HK-2 (cell line): ENCODE measurements around the gene TNFRSF11A.

ENCODE experiments used
- DNase-seq: peaks from one replicate; pipeline ENCODE4 v3.0.0-alpha.2; 2018; ENCODE audit not compliant: unreplicated experiment

TNFRSF11A gene

DNA sequence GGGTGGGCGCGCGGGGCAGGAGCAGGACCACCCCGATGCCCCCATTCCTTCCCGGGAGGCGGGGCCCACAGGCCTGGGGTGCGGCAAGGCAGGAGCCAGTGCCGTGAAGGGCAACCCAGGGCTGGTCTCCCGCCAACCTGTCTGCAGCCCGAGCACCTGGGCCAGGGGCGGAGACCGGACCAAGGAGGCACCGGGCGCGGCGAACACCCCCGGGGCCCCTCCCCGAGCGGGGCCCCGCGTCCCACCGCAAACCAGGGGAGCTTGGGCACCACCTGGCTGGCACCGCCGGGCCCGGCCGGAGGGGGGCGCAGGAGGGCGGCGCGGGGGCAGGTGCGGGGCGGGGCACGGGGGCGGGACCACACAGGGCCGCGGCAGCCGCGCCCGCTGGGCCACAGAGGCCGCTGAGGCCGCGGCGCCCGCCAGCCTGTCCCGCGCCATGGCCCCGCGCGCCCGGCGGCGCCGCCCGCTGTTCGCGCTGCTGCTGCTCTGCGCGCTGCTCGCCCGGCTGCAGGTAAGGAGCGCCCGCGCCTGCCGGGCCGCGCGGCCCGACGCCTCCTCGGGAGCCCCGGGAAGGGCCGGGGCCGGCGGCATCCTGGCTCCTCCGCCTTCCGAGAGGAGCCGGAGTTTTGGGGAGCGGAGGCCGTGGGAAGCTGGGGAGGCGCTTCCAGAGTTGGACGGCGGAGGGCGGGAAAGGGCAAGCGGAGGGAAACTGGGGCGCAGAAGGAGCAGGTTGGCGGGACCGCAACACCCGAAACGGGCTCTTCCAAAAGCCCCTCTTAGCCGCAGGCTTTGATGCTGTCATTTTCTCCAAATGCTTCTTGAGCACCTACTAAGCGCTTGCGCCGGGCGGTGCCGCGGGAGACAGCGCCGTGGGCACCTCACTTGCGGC is at the start of gene TNFRSF11A:
Gene TNFRSF11A (plus strand): TSS at position 394 of the 889 bp plus-strand sequence. CDS start 43 bp downstream, at position 437.
- DNase-seq = peak; percentile 56

DNA sequence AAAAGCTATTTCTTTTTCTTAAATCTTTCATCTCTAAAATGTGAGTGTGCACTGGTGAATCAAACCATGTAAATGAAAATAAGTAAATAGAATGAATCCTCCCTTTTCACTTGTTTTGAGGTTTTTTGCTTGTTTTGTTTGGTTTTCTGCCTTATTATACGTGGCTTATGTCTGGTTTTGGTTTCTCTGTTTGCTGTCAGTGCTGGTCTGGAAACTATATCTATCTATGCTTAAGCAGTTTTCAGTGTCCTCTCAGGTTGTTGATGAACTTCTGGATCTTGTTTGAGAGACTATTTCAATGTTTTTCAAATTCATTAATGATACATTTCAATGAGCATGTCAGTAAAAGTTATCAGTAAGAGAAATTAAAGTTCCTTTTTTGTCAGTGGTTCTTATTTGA is 48.1 kb upstream of the TNFRSF11A start:
- DNase-seq = no peak

DNA sequence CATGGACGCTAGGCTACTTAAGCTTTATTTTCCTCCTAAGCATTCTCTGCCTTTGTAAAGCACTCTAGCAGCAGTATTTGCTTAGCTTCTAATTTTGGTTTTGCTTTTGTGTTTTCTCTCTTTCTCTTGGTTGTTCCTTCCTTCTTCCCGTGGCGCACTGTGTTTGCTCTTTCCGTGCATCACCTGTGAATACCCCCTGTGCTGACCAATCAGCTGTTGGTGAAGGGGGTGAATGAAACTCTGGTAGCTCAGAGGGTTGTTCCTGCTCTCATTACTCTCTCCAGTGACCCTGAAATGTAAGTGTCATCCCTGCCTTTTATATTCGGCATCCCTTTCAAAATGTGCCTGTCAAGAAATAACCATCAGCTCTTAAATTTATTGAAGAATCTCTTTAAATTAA is 45.5 kb upstream of the TNFRSF11A start:
- no peak for DNase-seq

DNA sequence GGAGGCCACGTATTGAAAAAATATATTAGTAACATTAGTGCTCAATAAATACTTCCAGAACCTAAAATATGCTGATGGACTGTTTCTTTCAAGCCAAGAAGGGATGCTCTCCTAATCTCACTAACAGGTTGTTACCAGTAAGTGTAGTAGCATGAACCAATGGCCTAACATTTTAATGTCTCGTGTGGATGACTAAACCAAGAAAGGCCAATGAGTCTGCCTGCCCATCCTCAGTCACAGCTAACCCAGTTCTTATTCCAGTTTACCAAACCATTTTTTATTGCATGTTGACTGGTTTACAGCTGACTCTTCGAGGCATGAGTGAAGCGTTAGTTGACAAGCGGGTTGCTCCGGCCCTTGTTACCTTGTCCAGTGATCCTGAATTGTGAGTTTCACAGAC is 45.1 kb upstream of the TNFRSF11A start:
- DNase-seq = no peak

DNA sequence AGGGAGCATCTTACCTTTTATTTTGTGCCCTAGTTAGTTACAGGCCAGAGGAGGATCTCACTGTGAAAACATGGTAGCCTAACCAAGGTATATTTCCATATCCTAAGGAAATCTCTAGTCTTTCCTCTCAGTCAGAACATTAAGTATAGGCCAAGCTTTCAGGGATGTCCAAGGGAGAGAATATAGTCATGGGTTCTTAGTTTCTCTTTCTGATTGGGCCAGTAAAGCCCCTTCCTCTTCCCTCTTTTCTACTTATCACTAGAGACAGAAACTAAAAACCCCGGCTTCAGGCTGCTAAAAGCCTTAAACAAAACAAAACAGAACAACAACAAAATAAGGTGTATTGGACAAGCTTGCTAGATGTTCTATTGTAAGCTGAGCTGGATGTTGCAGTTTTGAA is 44.3 kb upstream of the TNFRSF11A start:
- no peak for DNase-seq

DNA sequence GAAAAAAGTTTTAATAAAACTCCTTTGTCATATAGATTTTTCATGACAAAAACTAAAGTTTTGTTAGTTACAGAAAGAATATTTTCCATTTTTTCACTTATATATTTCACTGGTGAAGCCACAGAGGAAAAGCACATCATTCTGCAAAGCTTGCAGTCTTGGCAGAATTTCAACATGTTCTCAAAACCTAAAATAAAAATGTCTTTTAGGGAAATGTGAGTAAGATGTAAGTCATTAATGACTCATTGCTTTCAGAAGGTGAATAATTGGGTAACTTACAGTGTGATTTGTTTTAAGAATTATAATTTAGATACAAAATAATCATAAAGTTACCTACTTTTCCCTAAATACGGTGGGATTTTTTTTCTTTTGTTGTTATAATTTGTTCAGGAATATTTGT is 43.4 kb upstream of the TNFRSF11A start:
- DNase-seq = no peak

DNA sequence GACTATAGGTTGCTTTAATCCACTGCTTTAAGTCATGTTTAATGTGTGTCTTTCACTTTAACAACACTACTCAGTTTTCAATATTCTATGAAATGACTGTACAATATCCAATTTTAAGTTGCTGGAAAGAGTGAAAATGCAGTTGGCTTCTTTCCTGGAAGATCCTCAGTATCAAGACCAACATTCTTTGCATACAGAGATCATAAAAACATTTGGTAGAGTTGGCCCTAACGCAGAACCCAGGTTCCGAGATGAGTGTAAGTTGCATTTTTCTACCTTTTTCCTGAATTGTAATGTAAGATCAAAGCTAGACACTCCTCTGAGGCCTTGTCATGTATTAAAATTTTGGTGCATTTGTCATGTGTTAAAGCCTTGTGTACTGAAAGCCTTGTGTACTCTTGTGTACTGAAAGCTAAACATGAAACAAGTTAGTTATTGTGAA is 42.9 kb upstream of the TNFRSF11A start:
- no peak for DNase-seq

DNA sequence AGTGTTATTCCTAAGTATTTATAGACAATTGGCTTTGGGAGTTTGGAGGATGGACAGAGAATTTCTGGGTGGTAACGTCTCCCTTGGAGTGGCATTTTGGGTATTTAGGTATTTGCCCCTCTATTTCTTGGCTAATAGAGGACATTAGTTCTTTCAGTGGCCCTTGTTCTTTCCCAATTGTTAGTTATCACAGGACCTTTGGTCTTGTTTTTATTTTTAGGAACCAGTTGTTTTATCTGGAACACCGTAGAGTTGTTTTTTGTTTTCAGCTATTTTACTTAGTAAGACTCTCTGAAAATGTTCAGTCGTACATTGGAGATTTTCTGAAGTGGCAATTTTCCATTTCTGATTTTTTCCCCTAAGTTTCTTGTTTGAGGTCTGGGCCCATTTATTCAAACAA is 40.5 kb upstream of the TNFRSF11A start:
- DNase-seq = no peak

DNA sequence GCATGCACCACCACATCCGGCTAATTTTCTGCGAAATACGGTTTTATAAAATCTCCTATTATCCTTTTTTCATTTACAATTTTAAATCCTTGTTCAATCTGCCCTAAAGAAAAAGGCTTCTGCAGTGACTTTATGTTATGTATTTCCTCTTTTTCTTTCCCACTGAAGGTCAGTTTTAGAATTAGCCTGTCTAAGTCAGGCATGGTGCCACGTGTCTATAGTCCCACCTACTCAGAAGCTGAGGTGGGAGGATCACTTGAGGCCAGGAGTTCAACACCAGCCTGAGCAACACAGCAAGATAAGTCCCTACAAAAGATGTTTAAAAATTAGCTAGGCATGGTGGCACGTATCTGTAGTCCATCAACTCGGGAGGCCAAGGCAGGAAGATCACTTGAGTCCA is 39.8 kb upstream of the TNFRSF11A start:
- no peak for DNase-seq

DNA sequence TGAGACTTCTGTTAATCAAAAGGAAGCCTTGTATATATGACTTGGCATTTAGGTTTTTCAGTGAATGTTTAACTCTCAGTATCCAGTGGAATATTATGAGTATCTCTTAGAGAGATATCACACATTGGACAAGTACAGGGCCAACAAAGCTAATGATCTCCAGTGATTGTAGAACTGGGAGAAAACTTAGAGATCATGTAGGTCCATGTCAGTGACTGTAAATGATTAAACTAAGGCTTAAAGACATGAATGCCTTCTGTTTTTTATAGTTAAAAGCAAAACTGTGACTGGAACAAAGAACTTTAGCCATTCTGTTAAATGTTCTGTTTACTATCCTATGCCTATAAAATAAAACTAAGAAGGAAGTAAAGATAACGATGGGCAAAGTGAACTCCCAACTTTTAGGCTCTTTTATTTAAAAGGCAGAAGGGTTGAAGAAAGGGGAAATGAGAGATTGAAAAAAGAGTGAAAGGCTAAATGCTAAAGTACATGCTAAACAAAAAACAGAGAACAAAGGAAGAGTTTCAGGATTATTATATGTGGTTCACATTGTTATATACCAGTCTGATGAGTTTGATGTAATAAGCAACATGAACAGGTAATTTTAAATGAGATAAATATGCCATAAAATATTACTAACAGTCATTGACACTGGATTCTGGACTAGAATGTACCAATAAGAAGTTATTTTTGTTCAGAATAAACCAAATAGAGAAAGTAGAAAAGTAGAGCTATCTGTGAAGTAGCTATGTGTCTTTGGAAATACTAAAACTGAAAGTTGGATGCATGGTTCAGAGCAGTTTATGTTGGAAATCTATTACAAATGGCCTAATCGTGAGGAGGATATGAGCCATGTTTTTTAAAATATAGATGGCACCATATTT is 37.1 kb upstream of the TNFRSF11A start:
- no peak for DNase-seq

DNA sequence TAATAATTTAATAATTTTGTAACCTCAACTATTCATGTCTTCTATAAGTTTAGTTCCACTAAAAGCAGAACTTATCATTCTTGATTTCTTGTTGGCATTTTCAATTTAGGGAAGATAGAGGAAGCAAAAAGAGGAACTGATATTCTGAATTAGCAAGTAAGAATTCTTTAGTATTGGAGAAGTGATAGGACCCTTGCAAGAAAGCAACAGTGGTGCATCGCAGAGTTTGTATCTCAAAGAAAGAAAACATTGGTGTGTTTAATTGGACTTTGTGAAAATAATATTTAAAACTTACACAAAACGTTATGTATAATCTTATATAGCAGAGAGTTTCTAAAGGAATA is 36.5 kb upstream of the TNFRSF11A start:
- no peak for DNase-seq

DNA sequence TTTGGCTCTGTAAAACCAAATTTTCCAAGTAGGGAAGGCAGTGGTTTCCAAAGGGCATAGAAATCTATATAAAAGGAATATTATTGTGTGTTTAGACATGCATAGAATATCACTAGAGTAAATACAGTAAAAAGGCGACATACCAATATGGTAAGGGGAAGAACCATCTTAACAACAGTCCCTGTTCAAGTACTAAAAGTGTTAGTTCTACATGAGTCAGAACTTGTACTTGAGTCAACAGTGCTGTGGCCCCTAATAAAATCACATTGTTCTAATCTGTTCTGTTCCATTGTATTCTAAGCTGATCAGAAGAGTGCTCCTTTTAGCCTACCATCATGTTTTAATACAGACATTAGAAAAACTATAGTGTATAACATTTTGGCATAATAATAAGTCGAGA is 36.1 kb upstream of the TNFRSF11A start:
- no peak for DNase-seq

DNA sequence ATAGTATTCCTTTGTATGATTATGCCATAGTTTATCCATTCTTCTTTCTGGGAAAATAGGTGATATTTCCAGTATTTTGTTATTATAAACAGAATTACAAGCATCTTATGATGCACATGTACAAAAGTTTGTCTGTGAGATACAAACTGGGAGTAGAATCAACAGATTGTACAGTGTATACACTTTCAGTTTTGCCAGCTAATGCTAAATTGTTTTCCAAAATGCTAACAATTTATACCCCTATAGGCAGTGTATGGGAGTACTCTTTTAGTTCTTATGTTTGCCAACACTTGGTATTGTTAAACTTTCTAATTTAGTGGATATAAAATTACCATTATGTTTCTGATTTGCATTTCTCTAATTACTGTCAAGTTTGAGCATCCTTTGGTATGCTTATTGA is 31.0 kb upstream of the TNFRSF11A start:
- no peak for DNase-seq

DNA sequence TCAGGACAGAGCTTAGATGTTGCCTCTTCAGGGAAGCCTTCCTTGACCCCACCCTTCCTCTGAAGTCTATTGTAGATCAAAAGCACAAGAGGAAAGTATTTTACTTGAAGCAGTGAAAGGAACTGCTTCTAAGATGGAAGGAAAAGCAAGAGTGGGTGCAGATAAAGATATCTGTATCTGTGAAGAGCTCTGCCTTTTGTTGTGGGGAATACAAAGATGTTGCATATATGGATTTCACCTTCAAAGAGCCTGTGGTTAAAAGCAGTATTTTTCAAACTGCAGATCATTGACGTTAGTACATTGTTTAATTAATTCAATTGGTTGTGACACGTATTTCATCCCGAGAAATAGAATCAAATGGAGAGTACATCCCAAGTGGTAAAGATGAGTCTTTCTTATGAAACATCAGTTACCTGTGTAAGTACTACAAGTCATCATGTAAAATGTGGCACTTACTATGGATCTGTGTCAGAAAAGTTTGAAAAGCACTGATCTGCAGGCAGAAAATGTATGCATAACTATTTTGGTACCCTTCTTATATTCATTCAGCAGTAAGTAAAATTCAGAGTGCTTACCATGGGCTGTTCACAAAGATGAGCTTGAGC is 24.6 kb upstream of the TNFRSF11A start:
- no peak for DNase-seq

DNA sequence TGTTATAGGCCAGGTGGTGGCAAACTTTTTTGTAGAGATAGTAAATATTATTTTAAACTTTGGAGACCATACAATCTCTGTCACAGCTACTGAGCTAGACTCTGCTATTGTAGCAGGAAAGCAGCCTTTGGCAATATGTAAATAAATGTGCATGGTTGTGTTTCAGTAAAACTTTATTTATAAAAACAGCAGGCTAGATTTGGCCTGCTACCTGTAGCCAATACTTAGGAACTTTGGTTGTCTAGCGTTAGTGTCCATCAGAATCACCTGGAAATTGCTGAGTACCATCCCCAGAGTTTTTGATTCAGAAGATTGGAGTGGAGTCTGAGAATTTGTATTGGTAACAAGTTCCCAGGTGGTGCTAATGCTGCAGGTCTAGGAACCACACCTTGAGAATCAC is 23.8 kb upstream of the TNFRSF11A start:
- DNase-seq = no peak

DNA sequence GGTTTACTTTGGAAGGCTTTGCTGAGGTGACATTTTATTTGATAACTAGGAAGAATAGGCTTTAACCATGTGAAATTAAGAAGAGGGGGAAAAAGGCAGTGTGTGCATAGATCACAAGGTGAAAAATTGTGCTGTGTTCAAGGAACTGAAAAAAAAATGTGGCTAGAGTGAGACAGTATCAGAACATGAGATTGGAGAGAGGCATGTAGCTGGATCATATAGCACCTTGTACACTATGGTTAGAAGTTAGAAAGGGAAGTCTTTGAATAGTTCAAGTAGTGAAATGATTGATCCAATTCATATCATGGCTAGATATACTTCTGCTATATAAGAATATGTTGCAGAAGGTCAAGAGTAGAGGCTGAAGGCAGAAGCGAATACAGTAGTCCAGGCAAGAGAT is 12.3 kb upstream of the TNFRSF11A start:
- no peak for DNase-seq

DNA sequence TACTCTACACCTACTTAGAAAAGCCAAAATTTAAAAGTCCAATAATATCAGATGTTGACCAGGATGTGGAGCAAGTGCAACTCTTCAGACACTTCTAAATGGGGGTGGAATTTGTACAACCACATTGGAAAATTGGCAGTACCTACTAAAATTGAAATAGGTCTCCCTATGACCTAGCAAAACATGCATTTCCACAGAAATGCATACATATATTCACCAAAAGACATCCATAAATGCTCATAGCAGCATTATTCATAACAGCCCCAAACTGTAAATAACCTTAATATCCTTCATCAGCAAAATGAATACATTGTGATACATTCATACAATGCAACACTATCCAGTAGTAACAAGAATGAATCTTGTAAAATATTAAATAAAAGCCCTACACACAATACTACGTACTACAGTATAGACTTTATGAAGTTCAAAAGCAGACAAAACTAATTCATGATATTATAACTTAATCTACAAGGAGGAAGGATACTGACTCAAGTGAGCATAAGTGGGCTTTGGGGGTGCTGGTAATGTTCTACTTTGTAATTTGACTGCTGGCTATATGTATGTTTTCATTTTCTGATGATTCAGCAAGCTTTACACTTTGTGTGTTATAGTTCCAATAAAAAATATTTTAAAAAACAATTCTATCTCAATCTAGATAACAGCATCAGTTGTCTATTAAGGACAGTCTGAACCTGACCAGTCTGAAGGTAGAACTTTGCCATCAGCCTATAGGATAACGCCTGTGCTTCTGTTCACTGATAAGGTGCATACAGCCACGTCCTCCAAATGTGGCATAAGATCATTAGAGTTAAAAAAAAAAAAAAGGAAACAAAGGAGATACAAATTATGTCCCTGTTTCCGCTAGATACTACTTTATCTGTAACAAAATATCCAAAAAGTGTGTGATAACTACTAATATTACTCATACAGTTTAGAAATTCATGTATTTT is 6.6 kb upstream of the TNFRSF11A start:
- no peak for DNase-seq

DNA sequence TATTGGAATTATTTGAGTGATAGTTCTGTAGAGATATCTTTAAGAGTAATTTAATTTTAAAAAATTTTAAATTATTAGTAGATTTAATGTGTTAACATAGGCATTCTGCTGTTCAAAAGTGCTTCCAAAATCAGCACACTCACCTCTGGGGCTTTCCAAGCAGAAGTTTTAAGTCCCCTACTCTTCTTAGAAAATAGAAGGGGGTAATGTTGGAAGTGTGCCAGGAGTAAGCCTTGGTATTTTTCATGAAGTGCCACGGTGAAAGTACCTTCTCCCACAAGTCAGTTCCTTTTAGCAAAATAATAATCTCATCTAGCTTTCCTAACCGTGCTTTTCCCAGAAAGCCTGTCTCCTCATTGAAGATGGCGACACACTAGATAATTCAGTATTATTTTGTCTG is 3.9 kb upstream of the TNFRSF11A start:
- DNase-seq = no peak

DNA sequence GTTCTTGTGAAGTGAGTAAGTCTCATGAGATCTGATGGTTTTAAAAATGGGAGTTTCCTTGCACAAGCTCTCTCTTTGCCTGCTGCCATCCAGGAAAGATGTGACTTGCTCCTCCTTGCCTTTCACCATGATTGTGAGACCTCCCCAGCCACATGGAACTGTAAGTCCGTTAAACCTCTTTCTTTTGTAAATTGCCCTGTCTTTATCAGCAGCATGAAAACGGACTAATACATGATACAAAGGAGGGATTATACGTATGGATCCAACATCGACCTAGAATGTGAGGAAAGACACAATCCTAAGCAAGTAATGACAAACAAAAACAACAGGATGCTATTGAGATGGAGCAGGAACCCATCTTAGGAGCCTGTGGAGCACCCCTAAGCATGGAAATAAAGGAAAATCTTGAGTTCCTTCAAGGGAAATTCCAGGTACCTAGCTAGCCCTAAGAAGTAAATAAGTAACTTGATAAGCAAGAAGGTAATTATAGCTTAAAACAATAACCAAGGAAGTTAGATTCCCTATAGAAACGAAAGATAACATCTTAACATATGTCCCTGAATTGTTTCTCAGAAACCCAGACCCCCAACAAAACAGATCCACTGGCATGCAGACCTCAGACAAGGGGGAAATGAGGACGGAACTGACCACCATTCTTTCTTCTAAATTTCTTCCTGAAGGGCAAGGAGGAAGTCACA is 1.5 kb upstream of the TNFRSF11A start:
- no peak for DNase-seq

DNA sequence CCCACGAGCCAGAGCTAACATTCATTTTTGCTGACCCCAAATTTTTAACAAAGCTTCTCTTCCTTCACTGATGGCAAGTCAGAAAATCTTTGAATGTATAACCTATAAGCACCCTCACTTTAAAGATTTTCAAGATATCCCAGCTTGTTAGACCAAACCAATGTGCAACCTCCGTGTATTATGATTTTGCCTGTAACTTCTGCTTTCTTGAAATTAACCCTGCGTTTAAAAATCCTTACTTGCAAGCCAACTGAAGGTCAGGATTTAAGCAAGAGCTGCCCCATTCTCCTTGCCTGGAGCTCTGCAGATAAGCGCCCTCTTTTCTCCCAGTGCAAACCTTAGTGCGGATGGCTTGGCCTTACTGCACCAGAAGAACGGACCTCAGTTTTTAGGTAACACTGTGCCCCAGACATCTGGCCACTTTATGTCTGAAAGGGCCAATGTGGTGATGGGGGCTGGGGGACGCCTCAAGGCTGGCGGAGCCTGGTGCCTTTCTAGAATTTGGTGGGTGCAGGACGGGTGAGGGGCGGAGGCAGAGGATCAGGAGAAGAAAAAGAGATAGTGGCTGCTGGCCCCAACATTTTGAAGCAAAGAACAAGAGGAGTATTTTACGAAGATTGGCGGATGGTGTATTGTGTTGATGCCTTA is 805 bp upstream of the TNFRSF11A start:
- no peak for DNase-seq
